Sigmoid colon (tissue), 4 donors: Measurements from ENCODE around the gene RAB25.

ENCODE experiments used
- EP300 ChIP-seq, 4 donors: sonication (generic); formaldehyde crosslinking; IDR thresholded peaks; one replicate each; pipeline ENCODE4 v1.6.1; 2017; ENCODE audit warnings: antibody characterized with exemption in 4 of 4
- POLR2A ChIP-seq, 2 donors: fragments of 450-650 bp; IDR thresholded peaks; one replicate each; pipeline ENCODE4 v1.6.1; 2016; ENCODE audit warnings: antibody characterized with exemption in 2 of 2, mild to moderate bottlenecking in 2 of 2, moderate library complexity in 2 of 2
- POLR2AphosphoS5 ChIP-seq, 4 donors: sonication (generic); formaldehyde crosslinking; IDR thresholded peaks; one replicate each; pipeline ENCODE4 v1.6.1; 2017; ENCODE audit warnings: antibody characterized with exemption in 4 of 4
- TF ChIP-seq, protein P1 (sequence below), 4 experiments: fragments of 450-650 bp in 3 of 4; fragments of 200-600 bp in 1 of 4; IDR thresholded peaks; one replicate each; pipeline ENCODE4 v1.5.1; 2016 to 2019; ENCODE audit warnings: antibody characterized with exemption in 4 of 4, mild to moderate bottlenecking in 3 of 4, moderate library complexity in 2 of 4

DNA sequence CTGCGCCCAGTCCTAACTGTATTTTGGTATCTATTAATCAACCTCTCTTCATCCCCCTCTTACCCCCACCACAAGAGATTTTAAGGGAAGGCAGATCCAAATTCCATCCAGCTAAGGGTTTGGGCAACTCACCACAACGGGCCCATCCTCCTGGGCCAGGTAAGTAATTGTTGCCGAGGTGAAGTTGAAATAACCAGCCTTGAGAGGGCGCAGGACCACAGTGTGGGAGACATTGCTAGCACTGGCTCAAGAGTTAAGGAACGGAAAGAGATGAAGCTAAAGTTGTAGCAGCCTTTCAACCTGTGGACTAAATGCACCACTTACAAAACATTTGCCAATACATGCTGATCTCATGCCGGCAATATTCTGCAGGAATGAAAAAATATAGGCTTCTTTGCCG, 46.1 kb upstream of the RAB25 start:
- TF ChIP-seq POLR2AphosphoS5 (IDR thresholded peaks at IDR 0.05) = no peak
- TF ChIP-seq, protein P1, sequence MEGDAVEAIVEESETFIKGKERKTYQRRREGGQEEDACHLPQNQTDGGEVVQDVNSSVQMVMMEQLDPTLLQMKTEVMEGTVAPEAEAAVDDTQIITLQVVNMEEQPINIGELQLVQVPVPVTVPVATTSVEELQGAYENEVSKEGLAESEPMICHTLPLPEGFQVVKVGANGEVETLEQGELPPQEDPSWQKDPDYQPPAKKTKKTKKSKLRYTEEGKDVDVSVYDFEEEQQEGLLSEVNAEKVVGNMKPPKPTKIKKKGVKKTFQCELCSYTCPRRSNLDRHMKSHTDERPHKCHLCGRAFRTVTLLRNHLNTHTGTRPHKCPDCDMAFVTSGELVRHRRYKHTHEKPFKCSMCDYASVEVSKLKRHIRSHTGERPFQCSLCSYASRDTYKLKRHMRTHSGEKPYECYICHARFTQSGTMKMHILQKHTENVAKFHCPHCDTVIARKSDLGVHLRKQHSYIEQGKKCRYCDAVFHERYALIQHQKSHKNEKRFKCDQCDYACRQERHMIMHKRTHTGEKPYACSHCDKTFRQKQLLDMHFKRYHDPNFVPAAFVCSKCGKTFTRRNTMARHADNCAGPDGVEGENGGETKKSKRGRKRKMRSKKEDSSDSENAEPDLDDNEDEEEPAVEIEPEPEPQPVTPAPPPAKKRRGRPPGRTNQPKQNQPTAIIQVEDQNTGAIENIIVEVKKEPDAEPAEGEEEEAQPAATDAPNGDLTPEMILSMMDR (IDR thresholded peaks at IDR 0.05) = no peak
- no peak for TF ChIP-seq EP300 (IDR thresholded peaks at IDR 0.05)
- TF ChIP-seq POLR2A (IDR thresholded peaks at IDR 0.05) = no peak
